Skin epidermis (tissue), 12 donors: ENCODE results near the gene RGL2.
"Not testable (repeated sequence)": the region's sequence is repeated elsewhere in the genome, so short reads cannot be mapped to it uniquely, and the experiment has no call there.

Experiments
- H3K27ac ChIP-seq, 21 experiments: fragments of 200-600 bp; sonication (generic) in 11 of 21; one replicate each; pipeline ENCODE4 v1.5.0; 2020; ENCODE audit warnings: mild to moderate bottlenecking in 3 of 21, inconsistent platforms in 2 of 21, moderate library complexity in 2 of 21
- H3K4me3 ChIP-seq, 7 experiments: fragments of 200-600 bp; sonication (generic) in 2 of 7; one replicate each; pipeline ENCODE4 v1.5.0; 2020; ENCODE audit warnings: inconsistent platforms in 2 of 7, mild to moderate bottlenecking in 2 of 7, moderate library complexity in 1 of 7

Gene RGL2

GRCh38 chr6:33278810-33279209 is 19.9 kb downstream of the RGL2 start:
- Histone ChIP-seq H3K27ac (peak overlapping the region in 8 of 21 experiments; percentile 3 to 97 (median 92)), H3K4me3 (no peak overlapping the region)

- peak overlapping the region in 20 of 21 experiments; percentile 27 to 98 (median 95) for H3K27ac ChIP-seq
- H3K4me3 ChIP-seq, result peak overlapping the region in 4 of 7 experiments; percentile 55 to 86 (median 68)
Observed at GRCh38 chr6:33278392-33278741, 20.4 kb downstream of the RGL2 start.

- H3K27ac ChIP-seq, result peak overlapping the region; percentile 27 to 98 (median 95)
- H3K4me3 ChIP-seq, result peak overlapping the region; percentile 55 to 86 (median 66)
Observed at GRCh38 chr6:33277663-33278391, 20.9 kb downstream of the RGL2 start.

GRCh38 chr6:33276864-33277662 is 21.7 kb downstream of the RGL2 start, which contains the start of gene B3GALT4:
TSS of gene B3GALT4 (plus strand) at chr6:33277123. CDS start at chr6:33277420, 297 bp downstream.
- peak within 1 kb of the TSS; percentile 27 to 98 (median 95) for H3K27ac ChIP-seq
- H3K4me3 ChIP-seq, result peak within 1 kb of the TSS; percentile 55 to 86 (median 66)

DNA sequence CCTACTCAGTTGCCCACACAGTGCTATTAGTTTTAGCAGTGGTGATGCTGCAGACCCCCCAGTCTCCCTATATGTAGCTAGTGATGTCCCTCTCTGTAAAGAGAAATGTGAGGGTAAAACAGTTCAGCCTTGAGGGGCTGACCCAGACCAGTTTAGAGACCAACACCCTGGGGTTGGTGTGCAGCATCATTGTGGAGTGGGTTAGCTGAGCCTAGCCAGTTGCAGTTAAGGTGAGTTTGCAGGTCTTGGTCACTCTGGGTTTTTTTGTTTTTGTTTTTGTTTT is 22.2 kb downstream of the RGL2 start:
- Histone ChIP-seq H3K4me3 (peak overlapping the region; percentile 55 to 86 (median 66)), H3K27ac (peak overlapping the region in 20 of 21 experiments; percentile 84 to 98 (median 95))

GRCh38 chr6:33275795-33276580 is 22.8 kb downstream of the RGL2 start:
- Histone ChIP-seq H3K27ac (peak overlapping the region in 20 of 21 experiments; percentile 84 to 98 (median 95)), H3K4me3 (peak overlapping the region in 6 of 7 experiments; percentile 55 to 86 (median 66))

- Histone ChIP-seq H3K27ac (peak overlapping the region in 12 of 21 experiments; percentile 8 to 97 (median 38)), H3K4me3 (peak overlapping the region in 6 of 7 experiments; percentile 10 to 83 (median 71))
Observed at GRCh38 chr6:33273924-33274902, 24.5 kb downstream of the RGL2 start.

DNA sequence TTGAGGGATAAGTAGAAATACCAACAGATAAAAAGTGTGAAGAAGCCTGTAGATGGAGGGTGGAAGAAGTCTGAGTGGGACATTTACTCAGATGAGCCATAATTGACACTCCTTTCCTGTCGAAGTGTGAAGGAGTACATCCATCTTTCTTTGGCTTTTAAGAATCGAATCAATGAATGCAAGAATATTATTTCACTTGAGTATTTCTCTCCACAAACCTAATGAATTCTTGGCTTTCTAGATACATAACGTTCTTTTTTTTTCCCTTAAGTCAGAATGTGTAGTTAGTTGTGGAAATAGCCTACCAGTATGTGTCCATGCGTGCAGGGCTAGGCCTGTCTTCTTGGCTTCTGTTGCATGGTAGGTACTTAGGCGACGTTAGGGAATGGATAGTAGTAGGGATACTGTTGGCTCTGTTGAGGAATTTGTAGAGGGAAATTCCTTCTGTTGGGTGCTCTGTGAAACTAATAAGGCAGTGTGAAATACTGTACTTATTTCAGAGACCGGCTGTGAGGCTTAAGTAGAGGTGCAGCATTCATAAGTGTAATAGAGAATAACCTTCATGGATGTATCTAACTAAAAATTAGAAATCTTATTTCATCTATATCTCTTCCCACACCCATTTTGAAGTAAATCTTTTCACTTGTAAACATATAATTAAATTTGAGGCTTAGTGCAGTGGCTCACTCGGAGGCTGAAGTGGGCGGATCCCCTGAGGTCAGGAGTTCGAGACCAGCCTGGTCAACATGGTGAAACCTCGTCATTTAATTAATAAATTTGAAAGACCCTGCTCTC is 25.4 kb downstream of the RGL2 start:
- peak overlapping the region; percentile 51 to 88 (median 79) for H3K4me3 ChIP-seq
- H3K27ac ChIP-seq, result peak overlapping the region in 18 of 21 experiments; percentile 87 to 99 (median 96)

GRCh38 chr6:33272275-33273128 is 26.2 kb downstream of the RGL2 start:
- Histone ChIP-seq H3K27ac (peak overlapping the region; percentile 33 to 99 (median 96)), H3K4me3 (peak overlapping the region; percentile 51 to 88 (median 79))

DNA sequence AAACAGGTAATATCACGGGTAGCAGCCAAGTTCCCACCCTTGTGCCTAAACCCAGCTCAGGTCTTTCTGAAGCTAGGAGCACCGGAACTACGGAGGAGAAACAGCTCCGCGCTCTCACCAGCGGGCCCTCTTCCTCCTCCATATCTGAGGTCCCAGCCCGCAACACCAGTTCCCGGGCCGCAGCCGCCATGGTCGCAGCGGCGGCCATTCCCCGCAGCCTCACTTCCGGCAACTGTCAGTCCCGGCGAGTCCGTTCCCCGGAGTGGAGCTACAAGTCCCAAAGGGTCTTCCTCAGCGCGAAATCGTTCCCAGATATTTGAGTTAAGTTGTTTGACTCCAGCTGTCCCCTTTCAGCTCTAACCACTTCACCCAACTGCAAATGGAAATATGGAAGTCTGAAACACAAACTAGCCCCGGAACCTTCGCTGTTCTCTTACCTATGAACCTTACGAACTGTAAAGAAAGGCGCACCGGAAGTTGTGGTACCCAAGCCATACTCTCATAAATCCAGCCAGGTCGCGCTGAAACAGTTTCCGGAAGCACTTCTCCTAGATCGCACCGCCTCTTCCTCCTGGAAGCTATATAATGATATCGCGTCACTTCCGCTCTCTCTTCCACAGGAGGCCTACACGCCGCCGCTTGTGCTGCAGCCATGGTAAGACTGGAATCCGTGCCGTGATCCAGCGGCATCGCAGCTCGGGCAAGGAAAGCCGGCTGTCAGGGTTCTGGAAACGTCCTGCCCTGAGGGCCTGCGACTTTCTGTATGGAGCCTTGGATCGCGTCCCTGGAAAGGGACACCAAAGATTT is 27.1 kb downstream of the RGL2 start, which contains the start of the genes RPS18 and VPS52:
Gene RPS18, plus strand, starts transcription at position 608 of the 807 bp plus-strand sequence. Its CDS starts 45 bp downstream, at position 653.
Gene VPS52, minus strand, starts transcription at position 409 of the 807 bp plus-strand sequence. Its CDS starts 201 bp downstream, at position 208.
- peak within 1 kb of the TSS; percentile 90 to 99 (median 96) for H3K27ac ChIP-seq
- peak within 1 kb of the TSS; percentile 51 to 88 (median 79) for H3K4me3 ChIP-seq

GRCh38 chr6:33271117-33271467 is 27.6 kb downstream of the RGL2 start:
- peak overlapping the region; percentile 51 to 88 (median 79) for H3K4me3 ChIP-seq

GRCh38 chr6:33264015-33264414 is 34.7 kb downstream of the RGL2 start:
- H3K4me3 ChIP-seq, result no peak overlapping the region
- H3K27ac ChIP-seq, result no peak overlapping the region

More at GRCh38 chr6:33271117-33271467, 27.6 kb downstream of the RGL2 start:
- H3K27ac ChIP-seq, result peak overlapping the region; percentile 90 to 99 (median 96)

DNA sequence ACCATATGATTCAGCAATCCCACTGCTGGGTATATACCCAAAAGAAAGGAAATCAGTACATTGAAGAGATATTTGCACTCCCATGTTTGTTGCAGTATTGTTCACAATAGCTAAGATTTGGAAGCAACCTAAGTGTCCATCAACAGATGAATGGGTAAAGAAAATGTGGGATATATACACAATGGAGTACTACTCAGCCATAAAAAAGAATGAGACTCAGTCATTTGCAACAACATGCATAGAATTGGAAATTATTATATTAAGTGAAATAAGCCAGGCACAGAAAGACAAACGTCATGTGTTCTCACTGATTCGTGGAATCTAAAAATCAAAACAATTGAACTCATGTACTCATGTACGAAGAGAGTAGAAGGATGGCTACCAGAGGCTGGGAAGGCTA is 36.3 kb downstream of the RGL2 start:
- H3K4me3 ChIP-seq, H3K27ac ChIP-seq: not testable (repeated sequence)

DNA sequence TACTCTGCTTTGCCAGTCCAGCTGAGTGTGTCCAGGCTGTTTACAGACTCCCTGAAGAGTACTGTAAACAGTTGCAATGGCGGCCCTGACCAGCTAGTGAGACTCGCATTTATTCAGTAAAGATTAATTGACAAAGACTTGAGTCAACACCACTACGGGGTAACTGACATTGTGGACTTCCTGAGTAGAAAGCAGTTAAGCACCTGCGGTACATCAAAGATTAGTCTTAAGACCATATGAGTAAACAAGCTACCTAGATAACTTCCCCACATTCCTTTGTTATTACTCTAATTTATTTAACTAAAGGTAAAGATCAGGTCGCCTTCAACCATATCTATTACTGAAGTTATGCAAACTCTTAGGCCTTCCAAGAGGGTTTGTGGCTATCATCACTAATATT is 39.7 kb downstream of the RGL2 start:
- Histone ChIP-seq H3K27ac (no peak overlapping the region), H3K4me3 (no peak overlapping the region)

DNA sequence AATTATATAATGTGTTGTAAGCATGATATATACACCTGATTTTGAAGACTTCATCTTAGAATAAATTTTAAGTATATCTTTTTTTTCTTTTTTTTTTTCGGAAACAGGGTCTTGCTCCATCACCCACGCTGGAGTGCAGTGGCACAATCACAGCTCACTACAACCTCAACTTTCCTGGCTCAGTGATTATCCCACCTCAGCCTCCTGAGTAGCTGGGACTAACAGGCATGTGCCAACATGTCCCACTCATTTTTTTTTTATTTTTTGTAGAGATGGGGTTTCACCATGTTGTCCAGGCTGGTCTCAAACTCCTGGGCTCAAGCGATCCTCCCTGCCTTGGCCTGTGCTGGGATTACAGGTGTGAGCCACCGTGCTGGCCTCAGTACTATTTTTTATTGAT is 44.2 kb downstream of the RGL2 start:
- no peak overlapping the region for H3K4me3 ChIP-seq
- H3K27ac ChIP-seq, result no peak overlapping the region

DNA sequence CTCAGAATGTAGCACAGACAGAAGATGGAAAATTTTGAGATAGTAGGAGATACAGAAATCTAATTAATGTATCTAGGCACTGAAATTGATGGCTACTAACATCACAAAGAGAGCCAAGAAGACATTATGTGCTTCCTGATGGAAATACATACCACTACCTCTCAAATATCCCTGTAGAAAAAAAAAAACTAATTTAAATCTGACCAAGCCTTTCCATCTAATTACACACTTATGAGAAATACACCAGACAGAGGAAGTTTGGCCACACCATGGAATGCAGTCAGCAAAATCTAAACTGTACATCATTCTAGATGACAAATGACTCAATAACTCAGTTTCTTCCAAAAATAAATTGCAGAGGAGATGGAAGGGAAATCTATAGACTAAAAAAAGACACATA is 46.0 kb downstream of the RGL2 start:
- Histone ChIP-seq H3K27ac (no peak overlapping the region), H3K4me3 (no peak overlapping the region)
